Measurements from ENCODE around the gene ZNF618. TPM values are rescaled to one million over a fixed set of nuclear protein-coding genes. Genes with fewer than 3 reads are reported as not detected.

The ZNF618 gene
- total and polyA plus RNA-seq, 2 experiments from 2014 or later = 20.0 to 26.0 TPM

- H3K27me3 ChIP-seq = no peaks in the 10 kb centered on the region
- H3K27ac ChIP-seq = no peak overlapping the region
- no peaks in the 10 kb centered on the region for H3K9me3 ChIP-seq (ENCODE audit: low read depth)
- H3K4me1 ChIP-seq (ENCODE audit: low read depth) = no peaks in the 10 kb centered on the region
- no peak for TF ChIP-seq CTCF (IDR thresholded peaks at IDR 0.05; ENCODE audit: low read depth, low read length)
- H3K36me3 ChIP-seq = peaks cover 13% of the 10 kb centered on the region
- no peak for DNase-seq (ENCODE audit: low read depth in 1 of 2, low spot score in 1 of 2)
- H3K4me3 ChIP-seq = no peak overlapping the region
Observed at GRCh38 chr9:114029311-114030170, 153.4 kb downstream of the ZNF618 start.

- TF ChIP-seq CTCF (IDR thresholded peaks at IDR 0.05; ENCODE audit: low read depth, low read length) = no peak
- Histone ChIP-seq H3K27ac (no peak overlapping the region), H3K4me3 (no peak overlapping the region), H3K4me1 (ENCODE audit: low read depth) (no peaks in the 10 kb centered on the region), H3K36me3 (peaks cover 13% of the 10 kb centered on the region), H3K27me3 (no peaks in the 10 kb centered on the region), H3K9me3 (ENCODE audit: low read depth) (no peaks in the 10 kb centered on the region)
- no peak for DNase-seq (ENCODE audit: low read depth in 1 of 2, low spot score in 1 of 2)
Observed at GRCh38 chr9:114030364-114030763, 154.3 kb downstream of the ZNF618 start.

GRCh38 chr9:114031037-114031630 lies 155.0 kb downstream of the ZNF618 start:
- no peak for TF ChIP-seq CTCF (IDR thresholded peaks at IDR 0.05; ENCODE audit: low read depth, low read length)
- DNase-seq (ENCODE audit: low read depth in 1 of 2, low spot score in 1 of 2) = no peak
- no peaks in the 10 kb centered on the region for H3K4me1 ChIP-seq (ENCODE audit: low read depth)
- H3K9me3 ChIP-seq (ENCODE audit: low read depth) = no peaks in the 10 kb centered on the region
- H3K27ac ChIP-seq = no peak overlapping the region
- peaks cover 14% of the 10 kb centered on the region for H3K36me3 ChIP-seq
- no peaks in the 10 kb centered on the region for H3K27me3 ChIP-seq
- H3K4me3 ChIP-seq = no peak overlapping the region

- DNase-seq (ENCODE audit: low read depth in 1 of 2, low spot score in 1 of 2) = no peak
- Histone ChIP-seq H3K4me1 (ENCODE audit: low read depth) (no peaks in the 10 kb centered on the region), H3K9me3 (ENCODE audit: low read depth) (no peaks in the 10 kb centered on the region), H3K36me3 (peaks cover 20% of the 10 kb centered on the region), H3K27me3 (no peaks in the 10 kb centered on the region), H3K4me3 (no peak overlapping the region), H3K27ac (no peak overlapping the region)
- no peak for TF ChIP-seq CTCF (IDR thresholded peaks at IDR 0.05; ENCODE audit: low read depth, low read length)
Observed at GRCh38 chr9:114031948-114032840, 156.1 kb downstream of the ZNF618 start.

GRCh38 chr9:114033397-114034103 lies 157.4 kb downstream of the ZNF618 start:
- Histone ChIP-seq H3K36me3 (peaks cover 20% of the 10 kb centered on the region), H3K4me1 (ENCODE audit: low read depth) (no peaks in the 10 kb centered on the region), H3K9me3 (ENCODE audit: low read depth) (no peaks in the 10 kb centered on the region), H3K4me3 (no peak overlapping the region), H3K27ac (no peak overlapping the region), H3K27me3 (no peaks in the 10 kb centered on the region)
- TF ChIP-seq CTCF (IDR thresholded peaks at IDR 0.05; ENCODE audit: low read depth, low read length) = peak; percentile 55
- DNase-seq (ENCODE audit: low read depth in 1 of 2, low spot score in 1 of 2) = peak; percentile 32 to 42

Measured in cardiac muscle cell (in vitro differentiated cells and primary cell).